ENCODE data around the gene LMX1A.

The LMX1A gene

DNA sequence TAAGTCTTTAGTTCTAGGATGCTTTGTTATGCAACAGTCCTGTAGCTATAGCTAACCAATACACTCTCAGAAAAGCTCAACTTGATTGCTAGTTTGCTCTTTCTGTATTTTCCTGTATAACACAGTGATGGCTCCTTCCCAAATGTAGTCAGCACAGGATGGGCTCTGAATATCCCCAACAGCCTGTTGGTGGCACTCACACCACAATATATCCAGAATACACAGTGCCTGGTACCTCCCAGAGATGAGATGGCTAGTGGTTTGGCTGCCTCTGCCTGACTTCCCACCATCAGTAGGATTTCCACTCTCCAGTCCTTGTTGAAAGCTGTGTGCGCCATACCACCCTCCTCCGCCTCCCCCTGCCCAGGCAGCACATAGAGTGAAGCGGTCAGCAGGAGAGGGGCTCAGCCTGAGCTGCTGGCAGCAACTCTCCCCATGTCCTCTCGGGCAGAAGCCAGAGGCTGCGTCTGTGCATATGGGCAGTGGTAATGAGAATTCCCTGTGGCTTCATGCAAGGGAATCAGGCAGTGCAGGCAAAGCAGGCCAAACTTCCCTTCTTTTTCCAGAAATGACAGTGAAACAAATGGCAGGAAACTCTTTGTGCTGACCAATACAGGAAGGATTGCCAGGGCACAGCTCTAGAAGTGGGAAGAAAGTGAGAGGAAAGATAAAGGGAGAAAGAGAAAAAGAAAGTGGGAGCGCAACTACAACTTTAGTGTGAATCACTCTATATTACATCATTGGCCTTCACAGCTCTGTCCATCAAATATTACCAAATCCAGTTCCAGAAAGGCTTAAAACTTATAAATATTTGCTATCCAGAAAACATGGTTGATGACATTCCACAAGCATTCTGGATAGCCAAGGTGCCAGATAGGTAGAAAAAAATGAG is 49.7 kb downstream of the LMX1A start:
- DNase-seq (ENCODE audit: low read depth, low spot score) = no peak
- Histone ChIP-seq H3K9me3 (ENCODE audit: insufficient read depth, low read length) (peaks cover 5% of the 10 kb centered on the region; the same call in 1 of the 2 replicates), H3K4me1 (ENCODE audit: insufficient read depth, insufficient read length) (no peaks in the 10 kb centered on the region), H3K4me3 (ENCODE audit: insufficient read length, low read depth) (no peak overlapping the region), H3K9ac (ENCODE audit: insufficient read length, low read depth) (no peak overlapping the region), H3K36me3 (ENCODE audit: insufficient read depth, insufficient read length, low read length) (no peaks in the 10 kb centered on the region), H3K27me3 (ENCODE audit: insufficient read depth, insufficient read length) (no peaks in the 10 kb centered on the region)
- TF ChIP-seq SUZ12 (IDR thresholded peaks at IDR 0.05; ENCODE audit: extremely low read depth, insufficient read depth, insufficient read length) (no peak), ZNF274 (IDR thresholded peaks at IDR 0.05; ENCODE audit: low read depth, low read length) (no peak), YY1 (IDR thresholded peaks at IDR 0.05; ENCODE audit: insufficient read depth, insufficient read length) (no peak)

DNA sequence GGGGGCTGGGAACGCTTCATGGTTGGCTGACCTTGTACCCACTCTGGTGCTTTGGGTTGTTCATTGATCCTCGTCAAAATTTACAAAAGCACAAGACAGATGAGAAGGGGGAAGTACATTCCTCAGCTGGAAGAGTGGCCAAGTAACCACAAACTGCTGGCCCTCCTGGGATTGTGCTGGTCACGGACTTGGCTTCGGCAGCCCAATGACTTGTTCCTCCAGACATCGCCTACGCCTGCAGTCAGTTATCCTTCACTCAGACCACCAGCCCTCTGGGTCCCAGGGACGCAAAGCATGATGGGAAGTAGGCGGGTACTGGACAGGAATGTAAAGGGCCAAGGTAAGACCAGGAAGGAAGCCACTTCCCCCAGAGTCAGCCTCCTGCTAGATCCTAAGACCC is 53.1 kb downstream of the LMX1A start:
- Histone ChIP-seq H3K4me3 (ENCODE audit: insufficient read length, low read depth) (no peak overlapping the region), H3K9me3 (ENCODE audit: insufficient read depth, low read length) (no peaks in the 10 kb centered on the region), H3K27me3 (ENCODE audit: insufficient read depth, insufficient read length) (no peaks in the 10 kb centered on the region), H3K9ac (ENCODE audit: insufficient read length, low read depth) (no peak overlapping the region), H3K4me1 (ENCODE audit: insufficient read depth, insufficient read length) (peaks cover under 1% of the 10 kb centered on the region), H3K36me3 (ENCODE audit: insufficient read depth, insufficient read length, low read length) (no peaks in the 10 kb centered on the region)
- no peak for TF ChIP-seq ZNF274 (IDR thresholded peaks at IDR 0.05; ENCODE audit: low read depth, low read length)
- TF ChIP-seq SUZ12 (IDR thresholded peaks at IDR 0.05; ENCODE audit: extremely low read depth, insufficient read depth, insufficient read length) = no peak
- TF ChIP-seq YY1 (IDR thresholded peaks at IDR 0.05; ENCODE audit: insufficient read depth, insufficient read length) = no peak
- DNase-seq (ENCODE audit: low read depth, low spot score) = no peak

DNA sequence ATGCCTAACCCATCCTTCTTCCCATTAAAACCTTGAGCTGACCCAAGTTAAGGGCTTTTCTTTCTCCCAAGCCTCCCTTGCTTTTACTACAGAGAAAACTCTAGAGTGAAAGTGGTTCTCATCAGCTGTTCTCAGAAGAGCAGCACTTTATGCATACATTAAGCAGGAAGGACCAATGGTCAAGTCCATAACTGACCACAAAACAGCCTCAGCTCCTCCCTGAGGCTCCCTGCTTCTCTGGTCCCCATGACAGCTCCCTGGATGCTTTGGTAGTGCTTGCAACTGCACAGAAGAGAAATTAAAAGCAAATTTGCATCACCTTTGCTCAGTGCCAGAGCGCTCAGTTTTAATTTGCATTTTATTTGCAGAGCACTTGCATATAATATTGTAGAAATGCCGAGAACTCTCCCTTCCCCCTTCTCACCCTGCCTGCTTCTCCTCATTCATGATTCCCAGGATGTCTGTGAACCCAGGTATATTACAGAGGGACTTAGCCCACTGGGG is 56.1 kb downstream of the LMX1A start:
- no peak for DNase-seq (ENCODE audit: low read depth, low spot score)

DNA sequence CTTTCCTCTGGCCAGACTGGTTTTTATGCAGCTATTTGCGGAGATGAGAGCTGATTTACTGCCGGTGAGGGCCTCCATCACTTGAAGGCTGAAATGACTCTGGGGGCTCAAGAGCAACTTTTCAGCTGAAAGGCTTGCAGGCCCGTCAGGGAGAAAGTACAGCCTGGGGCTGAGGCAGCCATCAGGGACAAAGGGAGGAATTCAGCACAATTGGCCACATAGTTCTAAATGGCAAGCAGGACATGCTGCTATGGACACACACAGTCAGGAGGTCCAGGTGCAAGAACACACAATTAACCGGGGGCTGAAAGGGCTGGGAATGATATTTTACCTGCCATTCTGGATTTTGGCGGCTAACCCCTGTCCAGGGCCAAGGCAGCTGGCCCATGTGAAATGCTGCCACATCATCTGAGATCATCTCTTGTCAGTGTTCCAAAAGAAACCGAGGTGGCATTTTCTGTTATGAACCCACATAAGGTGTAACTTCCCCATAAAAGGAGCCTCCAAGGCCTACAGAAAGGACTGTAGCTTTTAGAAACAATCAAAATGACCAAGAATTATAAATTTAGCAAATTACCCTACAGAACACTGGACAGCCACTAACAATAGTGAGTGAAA is 58.2 kb downstream of the LMX1A start:
- Histone ChIP-seq H3K9me3 (ENCODE audit: insufficient read depth, low read length) (no peaks in the 10 kb centered on the region), H3K9ac (ENCODE audit: insufficient read length, low read depth) (no peak overlapping the region), H3K4me1 (ENCODE audit: insufficient read depth, insufficient read length) (peaks cover 4% of the 10 kb centered on the region), H3K36me3 (ENCODE audit: insufficient read depth, insufficient read length, low read length) (no peaks in the 10 kb centered on the region), H3K4me3 (ENCODE audit: insufficient read length, low read depth) (no peak overlapping the region), H3K27me3 (ENCODE audit: insufficient read depth, insufficient read length) (no peaks in the 10 kb centered on the region)
- TF ChIP-seq YY1 (IDR thresholded peaks at IDR 0.05; ENCODE audit: insufficient read depth, insufficient read length) (no peak), SUZ12 (IDR thresholded peaks at IDR 0.05; ENCODE audit: extremely low read depth, insufficient read depth, insufficient read length) (no peak), ZNF274 (IDR thresholded peaks at IDR 0.05; ENCODE audit: low read depth, low read length) (no peak)
- peak; percentile 32 for DNase-seq (ENCODE audit: low read depth, low spot score)

More for the DNA sequence above, 56.1 kb downstream of the LMX1A start:
- no peaks in the 10 kb centered on the region for H3K36me3 ChIP-seq (ENCODE audit: insufficient read depth, insufficient read length, low read length)
- no peaks in the 10 kb centered on the region for H3K27me3 ChIP-seq (ENCODE audit: insufficient read depth, insufficient read length)
- TF ChIP-seq SUZ12 (IDR thresholded peaks at IDR 0.05; ENCODE audit: extremely low read depth, insufficient read depth, insufficient read length) (no peak), YY1 (IDR thresholded peaks at IDR 0.05; ENCODE audit: insufficient read depth, insufficient read length) (no peak), ZNF274 (IDR thresholded peaks at IDR 0.05; ENCODE audit: low read depth, low read length) (no peak)
- no peak overlapping the region for H3K9ac ChIP-seq (ENCODE audit: insufficient read length, low read depth)
- no peak overlapping the region for H3K4me3 ChIP-seq (ENCODE audit: insufficient read length, low read depth)
- H3K9me3 ChIP-seq (ENCODE audit: insufficient read depth, low read length) = no peaks in the 10 kb centered on the region
- peaks cover 4% of the 10 kb centered on the region for H3K4me1 ChIP-seq (ENCODE audit: insufficient read depth, insufficient read length)

DNA sequence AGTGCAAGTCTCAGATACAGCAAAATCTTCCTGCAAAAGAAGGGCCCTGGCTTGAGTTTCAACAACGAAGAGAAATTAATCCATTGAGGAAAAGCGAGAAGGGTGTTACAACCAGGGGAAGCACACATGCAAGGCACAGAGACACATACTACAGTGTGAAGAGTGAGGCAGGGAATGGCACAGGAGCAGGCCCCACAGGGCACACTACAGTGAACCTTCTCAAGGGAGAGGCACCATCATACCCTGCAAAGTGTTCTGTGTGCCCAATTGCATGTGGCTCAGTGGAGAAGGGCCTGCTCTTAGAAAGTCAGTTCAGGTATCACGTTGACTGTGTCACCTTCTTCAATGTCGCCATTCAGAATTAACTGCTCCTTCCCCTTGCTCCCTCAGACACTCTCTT is 60.3 kb downstream of the LMX1A start:
- no peaks in the 10 kb centered on the region for H3K36me3 ChIP-seq (ENCODE audit: insufficient read depth, insufficient read length, low read length)
- no peak overlapping the region for H3K9ac ChIP-seq (ENCODE audit: insufficient read length, low read depth)
- no peak for DNase-seq (ENCODE audit: low read depth, low spot score)
- no peaks in the 10 kb centered on the region for H3K9me3 ChIP-seq (ENCODE audit: insufficient read depth, low read length)
- H3K27me3 ChIP-seq (ENCODE audit: insufficient read depth, insufficient read length) = no peaks in the 10 kb centered on the region
- H3K4me1 ChIP-seq (ENCODE audit: insufficient read depth, insufficient read length) = peaks cover 4% of the 10 kb centered on the region
- TF ChIP-seq SUZ12 (IDR thresholded peaks at IDR 0.05; ENCODE audit: extremely low read depth, insufficient read depth, insufficient read length) = no peak
- no peak for TF ChIP-seq YY1 (IDR thresholded peaks at IDR 0.05; ENCODE audit: insufficient read depth, insufficient read length)
- TF ChIP-seq ZNF274 (IDR thresholded peaks at IDR 0.05; ENCODE audit: low read depth, low read length) = no peak
- H3K4me3 ChIP-seq (ENCODE audit: insufficient read length, low read depth) = no peak overlapping the region

DNA sequence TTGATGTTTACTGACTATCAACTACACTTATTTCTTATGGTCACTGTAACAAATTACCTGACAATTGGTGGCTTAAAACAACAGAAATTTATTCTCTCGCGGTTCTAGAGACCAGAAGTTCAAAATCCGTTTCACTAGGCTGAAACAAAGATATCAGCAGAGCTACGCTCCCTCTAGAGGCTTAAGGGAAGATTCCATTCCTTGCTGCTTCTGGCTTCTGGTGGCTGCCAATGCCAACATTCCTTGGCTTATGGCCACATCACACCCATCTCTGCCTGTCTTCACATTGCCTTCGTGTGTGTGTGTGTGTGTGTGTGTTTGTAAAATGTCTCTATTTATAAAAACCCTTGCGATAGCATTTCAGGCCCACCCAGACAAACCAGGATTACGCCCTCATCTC is 66.4 kb downstream of the LMX1A start:
- no peak for DNase-seq (ENCODE audit: low read depth, low spot score)
- no peak overlapping the region for H3K9ac ChIP-seq (ENCODE audit: insufficient read length, low read depth)
- H3K4me3 ChIP-seq (ENCODE audit: insufficient read length, low read depth) = no peak overlapping the region
- no peaks in the 10 kb centered on the region for H3K36me3 ChIP-seq (ENCODE audit: insufficient read depth, insufficient read length, low read length)
- peaks cover 15% of the 10 kb centered on the region for H3K9me3 ChIP-seq (ENCODE audit: insufficient read depth, low read length)
- no peak for TF ChIP-seq SUZ12 (IDR thresholded peaks at IDR 0.05; ENCODE audit: extremely low read depth, insufficient read depth, insufficient read length)
- TF ChIP-seq ZNF274 (IDR thresholded peaks at IDR 0.05; ENCODE audit: low read depth, low read length) = no peak
- TF ChIP-seq YY1 (IDR thresholded peaks at IDR 0.05; ENCODE audit: insufficient read depth, insufficient read length) = no peak
- no peaks in the 10 kb centered on the region for H3K27me3 ChIP-seq (ENCODE audit: insufficient read depth, insufficient read length)
- H3K4me1 ChIP-seq (ENCODE audit: insufficient read depth, insufficient read length) = peaks cover 7% of the 10 kb centered on the region

DNA sequence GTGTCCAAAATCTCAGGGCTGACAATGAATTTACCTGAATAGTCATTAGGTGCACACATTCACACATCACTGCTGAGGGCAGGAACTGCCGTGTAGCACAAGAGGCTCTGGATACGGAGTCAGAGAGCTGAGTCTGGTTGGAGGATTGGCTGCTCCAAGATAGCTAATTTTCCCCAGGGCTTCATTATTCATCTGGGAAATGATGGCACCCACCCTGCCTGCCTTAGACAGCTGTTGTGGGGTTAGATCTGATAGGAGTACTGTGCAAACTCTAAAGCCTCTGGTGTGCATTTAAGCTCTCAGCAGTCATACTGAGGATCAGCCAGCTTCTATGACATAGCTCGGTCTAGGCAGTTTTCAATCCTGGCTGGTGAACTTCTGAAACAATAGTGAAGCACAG is 67.0 kb downstream of the LMX1A start:
- no peak for DNase-seq (ENCODE audit: low read depth, low spot score)
- Histone ChIP-seq H3K4me1 (ENCODE audit: insufficient read depth, insufficient read length) (peaks cover 7% of the 10 kb centered on the region), H3K9me3 (ENCODE audit: insufficient read depth, low read length) (peaks cover 15% of the 10 kb centered on the region), H3K9ac (ENCODE audit: insufficient read length, low read depth) (no peak overlapping the region), H3K36me3 (ENCODE audit: insufficient read depth, insufficient read length, low read length) (no peaks in the 10 kb centered on the region), H3K4me3 (ENCODE audit: insufficient read length, low read depth) (no peak overlapping the region), H3K27me3 (ENCODE audit: insufficient read depth, insufficient read length) (no peaks in the 10 kb centered on the region)
- TF ChIP-seq ZNF274 (IDR thresholded peaks at IDR 0.05; ENCODE audit: low read depth, low read length) (no peak), YY1 (IDR thresholded peaks at IDR 0.05; ENCODE audit: insufficient read depth, insufficient read length) (no peak), SUZ12 (IDR thresholded peaks at IDR 0.05; ENCODE audit: extremely low read depth, insufficient read depth, insufficient read length) (no peak)
